HCT116 (cell line): ENCODE measurements around the gene GRXCR1. TPM values are rescaled to one million over a fixed set of nuclear protein-coding genes. Genes with fewer than 3 reads are reported as not detected.

Experiments
- ATAC-seq: fragments of 200-7000 bp; cut with Tn5 transposase; 2 replicates; pipeline ENCODE4 v1.9.1; 2020; ENCODE audit warnings: mild to moderate bottlenecking, moderate library complexity
- BruUV-seq: library from RNA; stranded (reverse); fragments of 400-500 nt; replicated peaks from 2 replicates; lab custom pipeline; 2021; lab: Mats Ljungman, UMichigan
- CTCF ChIA-PET: fragments of 300-600 bp; sonication (Branson Sonifier 250); formaldehyde crosslinking; loops from one replicate; lab custom pipeline; 2021; ENCODE audit warnings: antibody characterized with exemption; lab: Charles Lee
- POLR2A ChIA-PET: fragments of 300-600, 350-600 bp; sonication (Branson Sonifier 250); formaldehyde crosslinking; loops from one replicate; lab custom pipeline; 2021; ENCODE audit warnings: antibody characterized with exemption; lab: Charles Lee
- RAD21 ChIA-PET, 2 experiments: fragments of 300-600 bp; sonication (Branson Sonifier 250); formaldehyde crosslinking; loops; one replicate each; lab custom pipeline; 2023; ENCODE audit warnings: low total read pairs in 2 of 2; ENCODE audit not compliant: uncharacterized antibody in 2 of 2, unreplicated experiment in 2 of 2, low non-redundant PET in 1 of 2; lab: Charles Lee
- DNase-seq: peaks from one replicate; pipeline ENCODE4 v3.0.0-alpha.2; 2010; ENCODE audit warnings: low read depth, low spot score
- H2AFZ ChIP-seq: fragments of 200-600 bp; shearing (Covaris generic), sonication (generic); 2 replicates; pipeline ENCODE4 v1.6.1; 2017; ENCODE audit warnings: low read depth, mixed run types, mixed read lengths, antibody characterized with exemption, low read length; ENCODE audit not compliant: poor library complexity, severe bottlenecking
- H3K27ac ChIP-seq: 2 replicates; pipeline ENCODE4 v1.5.1; 2012; ENCODE audit warnings: low read depth, low read length
- H3K27me3 ChIP-seq: fragments of 200-600 bp; sonication (generic); 2 replicates; pipeline ENCODE4 v1.6.1; 2016; ENCODE audit warnings: mixed run types, low read length, mixed read lengths; ENCODE audit not compliant: insufficient read depth
- H3K36me3 ChIP-seq, 2 experiments: fragments of 200-500 bp in 1 of 2; fragments of 200-600 bp in 1 of 2; sonication (Bioruptor generic) in 1 of 2; sonication (generic) in 1 of 2; 2 replicates each; pipeline versions ENCODE4 v1.5.1 to v1.6.1; 2014 to 2016; ENCODE audit warnings: low read length in 2 of 2, inconsistent platforms in 1 of 2, mixed read lengths in 1 of 2, mixed run types in 1 of 2; ENCODE audit not compliant: insufficient read depth in 2 of 2, control insufficient read depth in 1 of 2
- H3K4me1 ChIP-seq, 2 experiments: fragments of 200-600 bp in 1 of 2; sonication (generic) in 1 of 2; 2 replicates each; pipeline versions ENCODE4 v1.5.1 to v1.6.1; 2012 to 2017; ENCODE audit warnings: low read length in 2 of 2, inconsistent platforms in 1 of 2, mild to moderate bottlenecking in 1 of 2, mixed read lengths in 1 of 2, mixed run types in 1 of 2, moderate library complexity in 1 of 2; ENCODE audit not compliant: insufficient read depth in 2 of 2, control insufficient read depth in 1 of 2
- H3K4me2 ChIP-seq: fragments of 200-600 bp; sonication (generic); 2 replicates; pipeline ENCODE4 v1.6.1; 2017; ENCODE audit warnings: mixed run types, low read length, mixed read lengths
- H3K4me3 ChIP-seq, 2 experiments: fragments of 200-600 bp in 1 of 2; sonication (generic) in 1 of 2; replicated peaks in 1 of 2; 2 replicates each; pipeline ENCODE4 v1.5.1; 2011 to 2016; ENCODE audit warnings: low read length in 2 of 2, control low read depth in 1 of 2, low read depth in 1 of 2, mild to moderate bottlenecking in 1 of 2, mixed read lengths in 1 of 2, mixed run types in 1 of 2
- H3K79me2 ChIP-seq: fragments of 200-600 bp; sonication (generic); 2 replicates; pipeline ENCODE4 v1.6.1; 2017; ENCODE audit warnings: mild to moderate bottlenecking, mixed run types, low read length, moderate library complexity, mixed read lengths; ENCODE audit not compliant: insufficient read depth
- H3K9ac ChIP-seq: fragments of 200-600 bp; sonication (generic); 2 replicates; pipeline ENCODE4 v1.6.1; 2016; ENCODE audit warnings: low read length, mixed read lengths
- H3K9me2 ChIP-seq: fragments of 200-600 bp; sonication (generic), shearing (Covaris generic); 2 replicates; pipeline ENCODE4 v1.6.1; 2017; ENCODE audit warnings: mixed run types, mild to moderate bottlenecking, moderate library complexity; ENCODE audit not compliant: insufficient read depth
- H3K9me3 ChIP-seq, 2 experiments: fragments of 200-500 bp in 1 of 2; fragments of 200-600 bp in 1 of 2; sonication (Bioruptor generic) in 1 of 2; sonication (generic) in 1 of 2; 2 replicates each; pipeline ENCODE4 v1.6.1; 2014 to 2017; ENCODE audit warnings: low read length in 2 of 2, mixed read lengths in 2 of 2, inconsistent platforms in 1 of 2, low read depth in 1 of 2, mild to moderate bottlenecking in 1 of 2, mixed run types in 1 of 2, moderate library complexity in 1 of 2; ENCODE audit not compliant: control insufficient read depth in 1 of 2, insufficient read depth in 1 of 2
- H4K20me1 ChIP-seq: fragments of 200-600 bp; sonication (generic), shearing (Covaris generic); 2 replicates; pipeline ENCODE4 v1.6.1; 2017; ENCODE audit warnings: mixed run types, mild to moderate bottlenecking, moderate library complexity; ENCODE audit not compliant: insufficient read depth
- CEBPB ChIP-seq: IDR thresholded peaks from 2 replicates; pipeline ENCODE4 v1.6.1; 2012; ENCODE audit warnings: low read depth
- ELF1 ChIP-seq: IDR thresholded peaks from 2 replicates; pipeline ENCODE4 v1.6.1; 2012; ENCODE audit warnings: low read depth, borderline replicate concordance
- EZH2 ChIP-seq: fragments of 200-600 bp; sonication (generic); IDR thresholded peaks from 2 replicates; pipeline ENCODE4 v1.6.1; 2017; ENCODE audit warnings: antibody characterized with exemption, mixed run types
- JUND ChIP-seq: IDR thresholded peaks from 2 replicates; pipeline ENCODE4 v1.6.1; 2012
- RAD21 ChIP-seq: IDR thresholded peaks from 2 replicates; pipeline ENCODE4 v1.6.1; 2012; ENCODE audit warnings: low read depth, mild to moderate bottlenecking
- SIN3A ChIP-seq: IDR thresholded peaks from 2 replicates; pipeline ENCODE4 v1.6.1; 2012; ENCODE audit warnings: low read depth
- intact Hi-C: fragments of 100-400 bp; cut with micrococcal nuclease; formaldehyde crosslinking; loops from 2 replicates; pipeline ENCODE4 v1.10.0; 2022
- total RNA-seq: library from RNA; stranded (reverse); gene quantifications from one replicate; pipeline ENCODE4 v1.2.1, GENCODE V29; 2021; ENCODE audit not compliant: unreplicated experiment
- TF ChIP-seq, protein P1 (sequence below): IDR thresholded peaks from 2 replicates; pipeline ENCODE4 v1.6.1; 2012; ENCODE audit warnings: low read depth

GRXCR1 gene
- total RNA-seq, 1 experiment from 2014 or later, result not detected

DNA sequence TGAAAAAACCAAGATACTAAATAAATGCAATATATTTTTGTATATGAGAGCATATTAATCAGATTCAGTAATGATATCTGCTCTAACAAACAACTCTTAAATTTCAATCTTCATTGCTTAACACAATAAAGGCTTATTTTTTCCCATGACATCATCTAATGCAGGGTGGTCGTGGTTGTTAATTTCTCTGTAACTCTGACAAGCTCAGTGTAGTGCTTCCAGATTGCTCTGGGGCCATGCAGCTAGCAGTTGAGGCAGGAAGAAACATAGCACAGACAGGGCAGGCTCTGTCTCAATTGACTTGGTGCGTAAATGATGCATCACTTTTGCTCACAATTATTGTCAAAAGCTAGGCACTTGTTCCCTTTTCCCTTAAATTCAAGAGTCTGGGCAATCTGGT is 869 bp upstream of the GRXCR1 start:
- no peaks in the 10 kb centered on the region for H3K9me2 ChIP-seq
- ChIA-PET CTCF (no interaction called here), RAD21 (no interaction called here), POLR2A (no interaction called here)
- no peak overlapping the region for H3K9ac ChIP-seq
- no peak overlapping the region for H3K27ac ChIP-seq
- H3K27me3 ChIP-seq, result no peaks in the 10 kb centered on the region
- H3K4me2 ChIP-seq, result no peak overlapping the region
- no peak for ATAC-seq
- TF ChIP-seq RAD21 (no peak), JUND (no peak), EZH2 (no peak), ELF1 (no peak), SIN3A (no peak)
- TF ChIP-seq, protein P1, sequence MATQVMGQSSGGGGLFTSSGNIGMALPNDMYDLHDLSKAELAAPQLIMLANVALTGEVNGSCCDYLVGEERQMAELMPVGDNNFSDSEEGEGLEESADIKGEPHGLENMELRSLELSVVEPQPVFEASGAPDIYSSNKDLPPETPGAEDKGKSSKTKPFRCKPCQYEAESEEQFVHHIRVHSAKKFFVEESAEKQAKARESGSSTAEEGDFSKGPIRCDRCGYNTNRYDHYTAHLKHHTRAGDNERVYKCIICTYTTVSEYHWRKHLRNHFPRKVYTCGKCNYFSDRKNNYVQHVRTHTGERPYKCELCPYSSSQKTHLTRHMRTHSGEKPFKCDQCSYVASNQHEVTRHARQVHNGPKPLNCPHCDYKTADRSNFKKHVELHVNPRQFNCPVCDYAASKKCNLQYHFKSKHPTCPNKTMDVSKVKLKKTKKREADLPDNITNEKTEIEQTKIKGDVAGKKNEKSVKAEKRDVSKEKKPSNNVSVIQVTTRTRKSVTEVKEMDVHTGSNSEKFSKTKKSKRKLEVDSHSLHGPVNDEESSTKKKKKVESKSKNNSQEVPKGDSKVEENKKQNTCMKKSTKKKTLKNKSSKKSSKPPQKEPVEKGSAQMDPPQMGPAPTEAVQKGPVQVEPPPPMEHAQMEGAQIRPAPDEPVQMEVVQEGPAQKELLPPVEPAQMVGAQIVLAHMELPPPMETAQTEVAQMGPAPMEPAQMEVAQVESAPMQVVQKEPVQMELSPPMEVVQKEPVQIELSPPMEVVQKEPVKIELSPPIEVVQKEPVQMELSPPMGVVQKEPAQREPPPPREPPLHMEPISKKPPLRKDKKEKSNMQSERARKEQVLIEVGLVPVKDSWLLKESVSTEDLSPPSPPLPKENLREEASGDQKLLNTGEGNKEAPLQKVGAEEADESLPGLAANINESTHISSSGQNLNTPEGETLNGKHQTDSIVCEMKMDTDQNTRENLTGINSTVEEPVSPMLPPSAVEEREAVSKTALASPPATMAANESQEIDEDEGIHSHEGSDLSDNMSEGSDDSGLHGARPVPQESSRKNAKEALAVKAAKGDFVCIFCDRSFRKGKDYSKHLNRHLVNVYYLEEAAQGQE, result no peak
- H3K79me2 ChIP-seq, result no peaks in the 10 kb centered on the region
- H2AFZ ChIP-seq, result no peak overlapping the region
- H3K4me3 ChIP-seq, result no peak overlapping the region
- no peaks in the 10 kb centered on the region for H3K36me3 ChIP-seq
- H3K9me3 ChIP-seq, result peaks cover 0 to 11% of the 10 kb centered on the region in 2 experiments; a peak in 1 of 4 replicates
- intact Hi-C loops, result no loop called here
- DNase-seq, result no peak
- no TSS peak for BruUV-seq
- H4K20me1 ChIP-seq, result no peaks in the 10 kb centered on the region
- no peaks in the 10 kb centered on the region for H3K4me1 ChIP-seq

DNA sequence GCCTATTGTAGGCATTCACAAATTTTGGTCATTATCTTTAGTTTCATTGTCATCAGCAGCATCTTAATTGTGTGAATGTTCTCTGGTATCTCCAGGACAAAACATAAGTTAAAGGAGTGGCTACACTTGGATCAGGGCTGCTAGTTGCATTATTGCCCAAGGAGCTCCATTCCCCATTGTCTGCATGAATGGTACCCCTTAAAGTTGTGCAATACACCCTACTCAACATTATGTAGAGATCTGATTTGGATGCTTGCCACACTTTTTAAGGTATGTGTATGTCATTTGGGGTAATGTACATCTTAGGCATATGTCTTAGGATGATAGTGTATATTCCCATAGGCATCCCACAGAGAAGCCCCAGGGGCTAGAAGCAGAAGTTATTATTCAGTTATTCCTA is 2.9 kb downstream of the GRXCR1 start:
- no peak overlapping the region for H2AFZ ChIP-seq
- ATAC-seq (no peak), DNase-seq (no peak)
- no TSS peak for BruUV-seq
- no peak overlapping the region for H3K4me3 ChIP-seq
- RAD21 ChIA-PET, result no interaction called here
- CTCF ChIA-PET, result no interaction called here
- no peaks in the 10 kb centered on the region for H4K20me1 ChIP-seq
- H3K36me3 ChIP-seq, result no peaks in the 10 kb centered on the region
- no peak overlapping the region for H3K27ac ChIP-seq
- H3K9me2 ChIP-seq, result no peaks in the 10 kb centered on the region
- H3K9ac ChIP-seq, result no peak overlapping the region
- H3K79me2 ChIP-seq, result no peaks in the 10 kb centered on the region
- POLR2A ChIA-PET, result no interaction called here
- TF ChIP-seq EZH2 (no peak), RAD21 (no peak), CEBPB (no peak)
- peaks cover 0 to 13% of the 10 kb centered on the region in 2 experiments; a peak in 1 of 4 replicates for H3K9me3 ChIP-seq
- H3K4me1 ChIP-seq, result no peaks in the 10 kb centered on the region
- H3K4me2 ChIP-seq, result no peak overlapping the region
- intact Hi-C loops, result no loop called here
- no peaks in the 10 kb centered on the region for H3K27me3 ChIP-seq
